ENCODE results near the gene VSIG10L. TPM values are rescaled to one million over a fixed set of nuclear protein-coding genes. Genes with fewer than 3 reads are reported as not detected.

Gene VSIG10L
- total RNA-seq, 1 donor from 2014 or later = 2.4 TPM

- intact Hi-C loops (cut with micrococcal nuclease) = loop anchor here (2.0 kb wide), 1 partner anchor 75 kb away; no protein-coding TSS in a partner anchor
Observed at GRCh38 chr19:51365965-51366388, 24.0 kb upstream of the VSIG10L start, which contains the start of gene ETFB. Gene ETFB, minus strand, starts transcription at chr19:51366388. Its CDS starts 62 bp downstream, at chr19:51366326.

GRCh38 chr19:51365211-51365964 lies 23.4 kb upstream of the VSIG10L start:
- intact Hi-C loops (cut with micrococcal nuclease) = no loop called here

GRCh38 chr19:51364200-51365106 lies 22.5 kb upstream of the VSIG10L start:
- intact Hi-C loops (cut with micrococcal nuclease) = no loop called here

GRCh38 chr19:51361239-51361638 lies 19.3 kb upstream of the VSIG10L start:
- intact Hi-C loops (cut with micrococcal nuclease) = no loop called here

- intact Hi-C loops (cut with micrococcal nuclease) = no loop called here
Observed at GRCh38 chr19:51359294-51359693, 17.4 kb upstream of the VSIG10L start.

GRCh38 chr19:51357952-51358351 lies 16.0 kb upstream of the VSIG10L start:
- intact Hi-C loops (cut with micrococcal nuclease) = no loop called here

GRCh38 chr19:51356159-51356801 lies 14.3 kb upstream of the VSIG10L start:
- intact Hi-C loops (cut with micrococcal nuclease) = no loop called here

- intact Hi-C loops (cut with micrococcal nuclease) = loop anchor here (1.0 kb wide), 1 partner anchor 13 kb away; no protein-coding TSS in a partner anchor
Observed at GRCh38 chr19:51354742-51355148, 12.8 kb upstream of the VSIG10L start.

GRCh38 chr19:51354103-51354741 lies 12.3 kb upstream of the VSIG10L start:
- intact Hi-C loops (cut with micrococcal nuclease) = no loop called here

- intact Hi-C loops (cut with micrococcal nuclease) = no loop called here
Observed at GRCh38 chr19:51352783-51353360, 10.9 kb upstream of the VSIG10L start.

GRCh38 chr19:51351266-51351990 lies 9.5 kb upstream of the VSIG10L start:
- intact Hi-C loops (cut with micrococcal nuclease) = no loop called here

- intact Hi-C loops (cut with micrococcal nuclease) = no loop called here
Observed at GRCh38 chr19:51347209-51347928, 5.4 kb upstream of the VSIG10L start.

- intact Hi-C loops (cut with micrococcal nuclease) = no loop called here
Observed at GRCh38 chr19:51346742-51347141, 4.8 kb upstream of the VSIG10L start.

- intact Hi-C loops (cut with micrococcal nuclease) = no loop called here
Observed at GRCh38 chr19:51345076-51345620, 3.2 kb upstream of the VSIG10L start.

- intact Hi-C loops (cut with micrococcal nuclease) = no loop called here
Observed at GRCh38 chr19:51342631-51343569, 961 bp upstream of the VSIG10L start.

GRCh38 chr19:51341066-51341465 lies 873 bp downstream of the VSIG10L start:
- intact Hi-C loops (cut with micrococcal nuclease) = no loop called here

GRCh38 chr19:51339687-51340656 lies 2.0 kb downstream of the VSIG10L start:
- intact Hi-C loops (cut with micrococcal nuclease) = loop anchor here (1.0 to 5.0 kb wide), 7 partner anchors 13 to 317 kb away; no protein-coding TSS in a partner anchor
